ENCODE data around the gene UTRN.

DNA sequence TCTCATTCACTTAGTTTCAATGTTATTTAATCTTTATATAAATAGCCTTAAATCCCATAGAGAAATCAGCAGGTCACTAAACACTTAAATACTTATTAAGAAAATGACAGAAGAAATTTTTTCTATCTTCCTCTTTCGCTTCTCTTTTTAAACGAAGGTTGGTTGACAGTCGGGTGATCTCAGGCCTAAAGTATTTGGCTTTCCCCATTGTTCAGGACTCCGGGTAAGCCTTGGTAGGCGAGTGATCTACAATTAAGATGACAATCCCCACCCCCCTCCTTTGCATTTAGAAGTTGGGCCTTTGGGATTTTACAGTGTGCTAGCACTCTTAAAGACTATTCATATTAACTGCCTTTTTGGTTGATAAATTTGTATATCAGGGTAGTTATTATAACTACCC lies 19.7 kb upstream of the UTRN start:
- TF ChIP-seq, protein P1, sequence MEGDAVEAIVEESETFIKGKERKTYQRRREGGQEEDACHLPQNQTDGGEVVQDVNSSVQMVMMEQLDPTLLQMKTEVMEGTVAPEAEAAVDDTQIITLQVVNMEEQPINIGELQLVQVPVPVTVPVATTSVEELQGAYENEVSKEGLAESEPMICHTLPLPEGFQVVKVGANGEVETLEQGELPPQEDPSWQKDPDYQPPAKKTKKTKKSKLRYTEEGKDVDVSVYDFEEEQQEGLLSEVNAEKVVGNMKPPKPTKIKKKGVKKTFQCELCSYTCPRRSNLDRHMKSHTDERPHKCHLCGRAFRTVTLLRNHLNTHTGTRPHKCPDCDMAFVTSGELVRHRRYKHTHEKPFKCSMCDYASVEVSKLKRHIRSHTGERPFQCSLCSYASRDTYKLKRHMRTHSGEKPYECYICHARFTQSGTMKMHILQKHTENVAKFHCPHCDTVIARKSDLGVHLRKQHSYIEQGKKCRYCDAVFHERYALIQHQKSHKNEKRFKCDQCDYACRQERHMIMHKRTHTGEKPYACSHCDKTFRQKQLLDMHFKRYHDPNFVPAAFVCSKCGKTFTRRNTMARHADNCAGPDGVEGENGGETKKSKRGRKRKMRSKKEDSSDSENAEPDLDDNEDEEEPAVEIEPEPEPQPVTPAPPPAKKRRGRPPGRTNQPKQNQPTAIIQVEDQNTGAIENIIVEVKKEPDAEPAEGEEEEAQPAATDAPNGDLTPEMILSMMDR (IDR thresholded peaks at IDR 0.05): no peak
- TF ChIP-seq POLR2A (IDR thresholded peaks at IDR 0.05) (no peak), POLR2AphosphoS5 (IDR thresholded peaks at IDR 0.05) (no peak)

Measured in breast epithelium (tissue), 3 donors.